Mesenchymal stem cell (in vitro differentiated cells and primary cell): ENCODE data around the gene PPARA.

ENCODE experiments used
- DNase-seq: peaks from one replicate; pipeline ENCODE4 v3.0.0-alpha.2; 2013
- H2AFZ ChIP-seq: one replicate; pipeline ENCODE4 v1.6.1; 2013; ENCODE audit warnings: low read depth, mild to moderate bottlenecking, control low read depth, inconsistent platforms, low read length, moderate library complexity
- H2AK5ac ChIP-seq: 2 replicates; pipeline ENCODE4 v1.6.1; 2013; ENCODE audit warnings: low read length, moderate library complexity, mild to moderate bottlenecking, inconsistent platforms; ENCODE audit not compliant: severe bottlenecking
- H2BK120ac ChIP-seq: one replicate; pipeline ENCODE4 v1.6.1; 2013; ENCODE audit warnings: low read depth, mild to moderate bottlenecking, inconsistent platforms, low read length, moderate library complexity
- H2BK12ac ChIP-seq, 2 experiments: one replicate each; pipeline ENCODE4 v1.6.1; 2013; ENCODE audit warnings: inconsistent platforms in 2 of 2, low read length in 2 of 2, mild to moderate bottlenecking in 2 of 2, moderate library complexity in 2 of 2, control low read depth in 1 of 2
- H2BK15ac ChIP-seq: one replicate; pipeline ENCODE4 v1.6.1; 2013; ENCODE audit warnings: mild to moderate bottlenecking, low read depth, inconsistent platforms; ENCODE audit not compliant: poor library complexity, severe bottlenecking
- H2BK5ac ChIP-seq: 2 replicates; pipeline ENCODE4 v1.6.1; 2013; ENCODE audit warnings: low read depth, mild to moderate bottlenecking, low read length, control low read depth, inconsistent platforms; ENCODE audit not compliant: poor library complexity, severe bottlenecking
- H3K14ac ChIP-seq, 2 experiments: one replicate each; pipeline ENCODE4 v1.6.1; 2013; ENCODE audit warnings: inconsistent platforms in 2 of 2, low read length in 2 of 2, control low read depth in 1 of 2, mild to moderate bottlenecking in 1 of 2, moderate library complexity in 1 of 2
- H3K18ac ChIP-seq, 2 experiments: one replicate each; pipeline ENCODE4 v1.6.1; 2013; ENCODE audit warnings: inconsistent platforms in 2 of 2, low read length in 2 of 2, control low read depth in 1 of 2, low read depth in 1 of 2, mild to moderate bottlenecking in 1 of 2
- H3K23ac ChIP-seq, 2 experiments: one replicate each; pipeline ENCODE4 v1.6.1; 2013; ENCODE audit warnings: inconsistent platforms in 2 of 2, low read length in 2 of 2, mild to moderate bottlenecking in 2 of 2, moderate library complexity in 2 of 2, control low read depth in 1 of 2
- H3K27ac ChIP-seq: 2 replicates; pipeline ENCODE4 v1.5.1; 2013; ENCODE audit warnings: mild to moderate bottlenecking, moderate library complexity, low read length, control low read depth, inconsistent platforms; ENCODE audit not compliant: poor library complexity, severe bottlenecking
- H3K27me3 ChIP-seq, 2 experiments: 2 replicates each; pipeline versions ENCODE4 v1.6.1 to v1.7.0; 2013; ENCODE audit warnings: low read length in 2 of 2, mild to moderate bottlenecking in 2 of 2, moderate library complexity in 2 of 2, control low read depth in 1 of 2, inconsistent platforms in 1 of 2; ENCODE audit not compliant: control insufficient read depth in 1 of 2, insufficient read depth in 1 of 2
- H3K36me3 ChIP-seq, 2 experiments: 2 replicates each; pipeline versions ENCODE4 v1.6.1 to v1.7.0; 2013; ENCODE audit warnings: low read length in 2 of 2, control low read depth in 1 of 2, inconsistent platforms in 1 of 2, low read depth in 1 of 2, mild to moderate bottlenecking in 1 of 2; ENCODE audit not compliant: insufficient read depth in 2 of 2, control insufficient read depth in 1 of 2
- H3K4ac ChIP-seq, 2 experiments: one replicate each; pipeline ENCODE4 v1.6.1; 2013; ENCODE audit warnings: inconsistent platforms in 2 of 2, low read length in 2 of 2, mild to moderate bottlenecking in 2 of 2, moderate library complexity in 2 of 2, control low read depth in 1 of 2, low read depth in 1 of 2
- H3K4me1 ChIP-seq: 2 replicates; pipeline ENCODE4 v1.6.1; 2013; ENCODE audit warnings: low read depth, low read length, control low read depth; ENCODE audit not compliant: control insufficient read depth, insufficient read depth
- H3K4me2 ChIP-seq: 2 replicates; pipeline ENCODE4 v1.6.1; 2013; ENCODE audit warnings: low read length, mild to moderate bottlenecking, inconsistent platforms; ENCODE audit not compliant: poor library complexity, severe bottlenecking
- H3K4me3 ChIP-seq, 2 experiments: 2 replicates each; pipeline versions ENCODE4 v1.5.1 to v1.7.0; 2013; ENCODE audit warnings: low read length in 2 of 2, mild to moderate bottlenecking in 2 of 2, control low read depth in 1 of 2, low read depth in 1 of 2; ENCODE audit not compliant: insufficient read depth in 1 of 2
- H3K79me1 ChIP-seq: replicated peaks from 2 replicates; pipeline ENCODE4 v1.6.1; 2013; ENCODE audit warnings: mild to moderate bottlenecking, control low read depth, low read length, inconsistent platforms; ENCODE audit not compliant: poor library complexity, severe bottlenecking
- H3K9ac ChIP-seq: 2 replicates; pipeline ENCODE4 v1.7.0; 2013; ENCODE audit warnings: mild to moderate bottlenecking, low read length, moderate library complexity
- H3K9me3 ChIP-seq: 2 replicates; pipeline ENCODE4 v1.7.0; 2013; ENCODE audit warnings: mild to moderate bottlenecking, low read length; ENCODE audit not compliant: control insufficient read depth
- H4K8ac ChIP-seq: one replicate; pipeline ENCODE4 v1.6.1; 2013; ENCODE audit warnings: inconsistent platforms, mild to moderate bottlenecking, low read length, moderate library complexity
- H4K91ac ChIP-seq: one replicate; pipeline ENCODE4 v1.6.1; 2013; ENCODE audit warnings: mild to moderate bottlenecking, low read length, inconsistent platforms
- WGBS: methylation state at CpG from one replicate; pipeline ENCODE4 v1.1.7; 2013; ENCODE audit warnings: mixed read lengths; 5-methylcytosine and 5-hydroxymethylcytosine counted together

PPARA gene

GRCh38 chr22:46172522-46173110 lies 22.3 kb downstream of the PPARA start:
- H3K27ac ChIP-seq = no peak overlapping the region
- 92% methylated on average over 11 of the region's 11 CpGs for WGBS
- H3K4me1 ChIP-seq = peaks cover 10% of the 10 kb centered on the region
- H3K79me1 ChIP-seq = peaks cover 2% of the 10 kb centered on the region
- no peak overlapping the region for H2BK15ac ChIP-seq
- no peak overlapping the region for H2AK5ac ChIP-seq
- H3K4me2 ChIP-seq = no peak overlapping the region
- H3K36me3 ChIP-seq = peaks cover 2 to 9% of the 10 kb centered on the region in 2 experiments
- H4K91ac ChIP-seq = no peak overlapping the region
- no peak overlapping the region for H4K8ac ChIP-seq
- H3K14ac ChIP-seq = no peak overlapping the region
- H3K9ac ChIP-seq = peak overlapping the region; percentile 56
- no peak overlapping the region for H2BK12ac ChIP-seq
- H2AFZ ChIP-seq = no peak overlapping the region
- no peak for DNase-seq
- no peak overlapping the region for H3K18ac ChIP-seq
- H3K23ac ChIP-seq = no peak overlapping the region
- peaks cover 3% of the 10 kb centered on the region for H3K9me3 ChIP-seq
- H3K4ac ChIP-seq = no peak overlapping the region
- peak overlapping the region in 1 of 2 experiments; percentile 0 for H3K4me3 ChIP-seq
- H2BK5ac ChIP-seq = no peak overlapping the region
- H3K27me3 ChIP-seq = no peaks in the 10 kb centered on the region
- H2BK120ac ChIP-seq = no peak overlapping the region

GRCh38 chr22:46173152-46173551 lies 22.8 kb downstream of the PPARA start:
- Histone ChIP-seq H3K4me1 (peaks cover 10% of the 10 kb centered on the region), H3K27me3 (no peaks in the 10 kb centered on the region), H3K4ac (no peak overlapping the region), H2BK120ac (no peak overlapping the region), H4K8ac (no peak overlapping the region), H3K23ac (no peak overlapping the region), H2BK5ac (no peak overlapping the region), H3K4me3 (peak overlapping the region in 1 of 2 experiments; percentile 0), H2BK12ac (no peak overlapping the region), H3K9me3 (peaks cover 3% of the 10 kb centered on the region), H3K18ac (no peak overlapping the region), H2AK5ac (no peak overlapping the region), H3K36me3 (peaks cover 2 to 14% of the 10 kb centered on the region in 2 experiments), H2BK15ac (no peak overlapping the region), H3K4me2 (no peak overlapping the region), H3K9ac (peak overlapping the region; percentile 56), H3K27ac (no peak overlapping the region), H4K91ac (no peak overlapping the region), H2AFZ (no peak overlapping the region), H3K14ac (no peak overlapping the region), H3K79me1 (peaks cover 2% of the 10 kb centered on the region)
- 97% methylated on average over 2 of the region's 3 CpGs for WGBS
- no peak for DNase-seq

GRCh38 chr22:46175631-46176030 lies 25.3 kb downstream of the PPARA start:
- Histone ChIP-seq H3K9me3 (peaks cover 12% of the 10 kb centered on the region), H3K36me3 (peaks cover 4 to 36% of the 10 kb centered on the region in 2 experiments), H3K9ac (peak overlapping the region; percentile 34), H3K4me1 (peaks cover 10% of the 10 kb centered on the region), H4K8ac (no peak overlapping the region), H3K14ac (no peak overlapping the region), H3K23ac (no peak overlapping the region), H3K4me2 (no peak overlapping the region), H3K27me3 (no peaks in the 10 kb centered on the region), H2BK12ac (no peak overlapping the region), H3K79me1 (peaks cover 2% of the 10 kb centered on the region), H2BK5ac (no peak overlapping the region), H3K18ac (peak overlapping the region in 1 of 2 experiments; percentile 5), H3K4me3 (no peak overlapping the region), H2AK5ac (no peak overlapping the region), H2BK120ac (no peak overlapping the region), H2BK15ac (no peak overlapping the region), H3K4ac (no peak overlapping the region), H2AFZ (no peak overlapping the region), H3K27ac (no peak overlapping the region), H4K91ac (no peak overlapping the region)
- WGBS = 59% methylated on average over 3 of the region's 5 CpGs
- peak; percentile 29 for DNase-seq

GRCh38 chr22:46176508-46177003 lies 26.2 kb downstream of the PPARA start:
- DNase-seq = no peak
- no peak overlapping the region for H3K4me3 ChIP-seq
- no peak overlapping the region for H3K4ac ChIP-seq
- H3K27ac ChIP-seq = no peak overlapping the region
- no peak overlapping the region for H3K18ac ChIP-seq
- no peaks in the 10 kb centered on the region for H3K27me3 ChIP-seq
- no peak overlapping the region for H2AK5ac ChIP-seq
- peaks cover 2% of the 10 kb centered on the region for H3K79me1 ChIP-seq
- H3K9ac ChIP-seq = no peak overlapping the region
- peaks cover 3% of the 10 kb centered on the region for H3K4me1 ChIP-seq
- no peak overlapping the region for H4K91ac ChIP-seq
- no peak overlapping the region for H3K14ac ChIP-seq
- H3K9me3 ChIP-seq = peaks cover 17% of the 10 kb centered on the region
- no peak overlapping the region for H2BK5ac ChIP-seq
- H2BK15ac ChIP-seq = no peak overlapping the region
- no peak overlapping the region for H2AFZ ChIP-seq
- H3K36me3 ChIP-seq = peaks cover 9 to 44% of the 10 kb centered on the region in 2 experiments
- H2BK12ac ChIP-seq = no peak overlapping the region
- 97% methylated on average over 9 of the region's 9 CpGs for WGBS
- no peak overlapping the region for H3K23ac ChIP-seq
- no peak overlapping the region for H4K8ac ChIP-seq
- H3K4me2 ChIP-seq = no peak overlapping the region
- no peak overlapping the region for H2BK120ac ChIP-seq
